GM23338 (cell line): ENCODE data around the gene DLGAP4. TPM values are rescaled to one million over a fixed set of nuclear protein-coding genes. Genes with fewer than 3 reads are reported as not detected.

Experiments used
- ATAC-seq: fragments of 200-7000 bp; cut with Tn5 transposase; 3 replicates; pipeline ENCODE4 v1.9.1; 2020
- DNase-seq: peaks from one replicate; pipeline ENCODE4 v3.0.0-alpha.2; 2015; ENCODE audit warnings: low spot score
- H2AFZ ChIP-seq: fragments of 200-600 bp; sonication (generic); 2 replicates; pipeline ENCODE4 v1.8.0; 2016; ENCODE audit warnings: antibody characterized with exemption, mild to moderate bottlenecking, moderate library complexity
- H3F3A ChIP-seq: fragments of 200-600 bp; sonication (generic); replicated peaks from 2 replicates; pipeline ENCODE4 v1.8.0; 2017; ENCODE audit warnings: antibody characterized with exemption, mixed run types, low read depth
- H3K27ac ChIP-seq: fragments of 200-600 bp; sonication (generic); 2 replicates; pipeline ENCODE4 v1.6.1; 2016; ENCODE audit warnings: low read depth
- H3K27me3 ChIP-seq: fragments of 200-600 bp; sonication (generic); 2 replicates; pipeline ENCODE4 v1.8.0; 2016; ENCODE audit warnings: mild to moderate bottlenecking, mixed run types, moderate library complexity; ENCODE audit not compliant: insufficient read depth
- H3K36me3 ChIP-seq: fragments of 200-600 bp; sonication (generic); 2 replicates; pipeline ENCODE4 v1.8.0; 2016; ENCODE audit warnings: mild to moderate bottlenecking; ENCODE audit not compliant: insufficient read depth
- H3K4me1 ChIP-seq: fragments of 200-600 bp; sonication (generic); 2 replicates; pipeline ENCODE4 v1.8.0; 2016; ENCODE audit warnings: mild to moderate bottlenecking, moderate library complexity; ENCODE audit not compliant: insufficient read depth
- H3K4me2 ChIP-seq: fragments of 200-600 bp; sonication (generic); 2 replicates; pipeline ENCODE4 v1.7.1; 2017; ENCODE audit warnings: mixed run types
- H3K4me3 ChIP-seq: fragments of 200-600 bp; sonication (generic); 2 replicates; pipeline ENCODE4 v1.6.1; 2016; ENCODE audit warnings: mixed run types
- H3K79me2 ChIP-seq: fragments of 200-600 bp; sonication (generic); replicated peaks from 2 replicates; pipeline ENCODE4 v1.8.0; 2017; ENCODE audit warnings: mild to moderate bottlenecking; ENCODE audit not compliant: insufficient read depth
- H3K9me2 ChIP-seq: fragments of 200-600 bp; sonication (generic); 2 replicates; pipeline ENCODE4 v1.8.0; 2017; ENCODE audit not compliant: insufficient read depth
- H4K20me1 ChIP-seq: fragments of 200-600 bp; sonication (generic); replicated peaks from 2 replicates; pipeline ENCODE4 v1.8.0; 2017; ENCODE audit warnings: mild to moderate bottlenecking; ENCODE audit not compliant: insufficient read depth
- H3K27ac Mint-ChIP-seq: 2 replicates; pipeline ENCODE4 v1.8.0; 2020; ENCODE audit warnings: inconsistent platforms, mild to moderate bottlenecking, moderate library complexity, mixed read lengths
- H3K27me3 Mint-ChIP-seq: 3 replicates; pipeline ENCODE4 v1.8.0; 2022; ENCODE audit warnings: low read depth, mild to moderate bottlenecking, moderate library complexity, mixed read lengths, inconsistent platforms; ENCODE audit not compliant: insufficient read depth, poor library complexity
- H3K36me3 Mint-ChIP-seq: 3 replicates; pipeline ENCODE4 v1.8.0; 2021; ENCODE audit warnings: low read depth, mild to moderate bottlenecking, inconsistent platforms, moderate library complexity, mixed read lengths
- H3K4me1 Mint-ChIP-seq: 3 replicates; pipeline ENCODE4 v1.8.0; 2020; ENCODE audit warnings: mild to moderate bottlenecking, inconsistent platforms, mixed read lengths
- H3K4me3 Mint-ChIP-seq: 3 replicates; pipeline ENCODE4 v1.8.0; 2021; ENCODE audit warnings: moderate library complexity, mild to moderate bottlenecking, inconsistent platforms, mixed read lengths
- H3K9me3 Mint-ChIP-seq: 3 replicates; pipeline ENCODE4 v1.8.0; 2020; ENCODE audit warnings: moderate library complexity, mild to moderate bottlenecking, inconsistent platforms, mixed read lengths
- CREB1 ChIP-seq: fragments of 250-450 bp; sonication (Bioruptor Pico); IDR thresholded peaks from 2 replicates; pipeline ENCODE4 v1.5.0; 2020; ENCODE audit warnings: low read depth, mild to moderate bottlenecking, moderate library complexity
- CTCF ChIP-seq, 2 experiments: fragments of 200-600 bp in 1 of 2; sonication (generic) in 1 of 2; conservative IDR thresholded peaks; 2 replicates each; pipeline versions ENCODE4 v1.5.1 to v1.6.1; 2016 to 2017; ENCODE audit warnings: antibody characterized with exemption in 2 of 2, low read depth in 2 of 2, mild to moderate bottlenecking in 2 of 2, moderate library complexity in 1 of 2
- ETS1 ChIP-seq: IDR thresholded peaks from 2 replicates; pipeline ENCODE4 v1.6.1; 2016; ENCODE audit warnings: antibody characterized with exemption
- EZH2 ChIP-seq: fragments of 200-600 bp; sonication (generic); IDR thresholded peaks from one replicate; pipeline ENCODE4 v1.8.0; 2017; ENCODE audit warnings: antibody characterized with exemption, mild to moderate bottlenecking, low read depth; ENCODE audit not compliant: unreplicated experiment
- EZH2phosphoT487 ChIP-seq: fragments of 200-600 bp; sonication (generic); IDR thresholded peaks from one replicate; pipeline ENCODE4 v1.8.1; 2018; ENCODE audit warnings: antibody characterized with exemption; ENCODE audit not compliant: unreplicated experiment
- JUNB ChIP-seq: IDR thresholded peaks from one replicate; pipeline ENCODE4 v1.6.1; 2016; ENCODE audit warnings: antibody characterized with exemption; ENCODE audit not compliant: unreplicated experiment
- NANOG ChIP-seq: IDR thresholded peaks from 2 replicates; pipeline ENCODE4 v1.6.1; 2016; ENCODE audit warnings: antibody characterized with exemption, borderline replicate concordance
- POLR2AphosphoS5 ChIP-seq: IDR thresholded peaks from 2 replicates; pipeline ENCODE4 v1.6.1; 2016; ENCODE audit warnings: antibody characterized with exemption, low read depth
- REST ChIP-seq: IDR thresholded peaks from one replicate; pipeline ENCODE4 v1.6.1; 2018; ENCODE audit warnings: antibody characterized with exemption; ENCODE audit not compliant: unreplicated experiment
- STAT1 ChIP-seq: IDR thresholded peaks from one replicate; pipeline ENCODE4 v1.6.1; 2016; ENCODE audit warnings: antibody characterized with exemption; ENCODE audit not compliant: unreplicated experiment
- ZNF114 ChIP-seq: fragments of 250-450 bp; sonication (Bioruptor Pico); IDR thresholded peaks from 2 replicates; pipeline ENCODE4 v1.5.0; 2020; ENCODE audit warnings: mild to moderate bottlenecking, moderate library complexity
- ZNF331 ChIP-seq: fragments of 250-450 bp; sonication (Bioruptor Pico); IDR thresholded peaks from 2 replicates; pipeline ENCODE4 v1.5.0; 2020; ENCODE audit warnings: low read depth, mild to moderate bottlenecking, moderate library complexity
- ZNF462 ChIP-seq: fragments of 250-450 bp; sonication (Bioruptor Pico); IDR thresholded peaks from 2 replicates; pipeline ENCODE4 v1.5.0; 2020; ENCODE audit warnings: mild to moderate bottlenecking, moderate library complexity
- polyA plus RNA-seq: library from polyadenylated mRNA; unstranded; fragments of >200 nt; fragmentation: Nextera tagmentation; extraction: Ambion mirVana; gene quantifications from 2 replicates; pipeline ENCODE4 v1.2.1, GENCODE V29; 2016
- total RNA-seq: library from RNA; depleted of rRNA; stranded (reverse); fragments of >200 nt; shearing (Covaris generic); gene quantifications from 2 replicates; pipeline ENCODE4 v1.2.3, GENCODE V29; 2014

Gene DLGAP4
- total and polyA plus RNA-seq, 2 experiments from 2014 or later, result 46.1 to 52.2 TPM

GRCh38 chr20:36431604-36432003, 125.5 kb downstream of the DLGAP4 start:
- H2AFZ ChIP-seq, result no peak overlapping the region
- Mint-ChIP-seq H3K4me3 (no peak overlapping the region), H3K9me3 (no peaks in the 10 kb centered on the region), H3K36me3 (no peaks in the 10 kb centered on the region), H3K27ac (no peak overlapping the region; the same call in 1 of the 2 replicates), H3K27me3 (no peaks in the 10 kb centered on the region), H3K4me1 (no peaks in the 10 kb centered on the region; the same call in 2 of the 3 replicates)
- H3K9me2 ChIP-seq, result no peaks in the 10 kb centered on the region
- H3K27ac ChIP-seq, result no peak overlapping the region
- no peaks in the 10 kb centered on the region for H3K36me3 ChIP-seq
- TF ChIP-seq JUNB (no peak), ETS1 (no peak), ZNF462 (CRISPR knock-in tag) (no peak), ZNF114 (CRISPR knock-in tag) (no peak), STAT1 (no peak), POLR2AphosphoS5 (no peak), CREB1 (CRISPR knock-in tag) (no peak), CTCF (conservative IDR thresholded peaks at IDR 0.05; ENCODE audit: low read depth in 2 of 2) (no peak), REST (no peak), EZH2phosphoT487 (no peak), EZH2 (no peak), NANOG (no peak), ZNF331 (no peak)
- H3K4me3 ChIP-seq, result no peak overlapping the region
- H4K20me1 ChIP-seq, result no peaks in the 10 kb centered on the region
- H3K27me3 ChIP-seq, result peaks cover 10% of the 10 kb centered on the region; the same call in 1 of the 2 replicates
- no peaks in the 10 kb centered on the region for H3K79me2 ChIP-seq
- H3K4me2 ChIP-seq, result no peak overlapping the region
- H3K4me1 ChIP-seq, result no peaks in the 10 kb centered on the region
- DNase-seq, result no peak
- ATAC-seq, result no peak
- no peaks in the 10 kb centered on the region for H3F3A ChIP-seq
